ES-I3 (cell line): ENCODE measurements around the gene ARHGAP40.

Source experiments
- H3K36me3 ChIP-seq: 2 replicates; pipeline ENCODE4 v1.6.1; 2013; ENCODE audit warnings: mild to moderate bottlenecking, low read length, control low read depth, moderate library complexity; ENCODE audit not compliant: insufficient read depth
- H3K4me1 ChIP-seq: 2 replicates; pipeline ENCODE4 v1.6.1; 2013; ENCODE audit warnings: mild to moderate bottlenecking, control low read depth, low read length; ENCODE audit not compliant: insufficient read depth
- H3K9ac ChIP-seq: 2 replicates; pipeline ENCODE4 v1.6.1; 2013; ENCODE audit warnings: low read depth, mild to moderate bottlenecking, low read length, moderate library complexity
- H3K9me3 ChIP-seq: 2 replicates; pipeline ENCODE4 v1.6.1; 2013; ENCODE audit warnings: mild to moderate bottlenecking, low read length, moderate library complexity; ENCODE audit not compliant: control insufficient read depth, insufficient read depth

The ARHGAP40 gene

DNA sequence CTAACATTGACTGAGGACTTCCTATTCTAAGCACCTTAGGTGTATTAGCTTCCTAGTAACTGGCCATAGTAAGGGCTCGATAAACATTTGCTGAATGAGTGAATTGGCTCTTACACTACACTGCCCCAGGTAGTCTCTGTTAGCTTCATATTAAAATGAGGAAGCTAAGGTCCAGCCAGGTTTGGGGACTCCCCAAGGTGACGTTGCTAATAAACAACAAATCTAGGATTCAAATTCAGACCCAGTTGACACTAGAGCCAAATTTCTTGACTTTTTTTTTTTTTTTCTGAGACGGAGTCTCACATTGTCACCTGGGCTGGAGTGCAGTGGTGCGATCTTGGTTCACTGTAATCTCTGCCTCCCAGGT is 16.2 kb downstream of the ARHGAP40 start:
- no peak overlapping the region for H3K9ac ChIP-seq
- H3K9me3 ChIP-seq = no peaks in the 10 kb centered on the region
- H3K4me1 ChIP-seq = no peaks in the 10 kb centered on the region; the same call in 1 of the 2 replicates
- H3K36me3 ChIP-seq = no peaks in the 10 kb centered on the region

DNA sequence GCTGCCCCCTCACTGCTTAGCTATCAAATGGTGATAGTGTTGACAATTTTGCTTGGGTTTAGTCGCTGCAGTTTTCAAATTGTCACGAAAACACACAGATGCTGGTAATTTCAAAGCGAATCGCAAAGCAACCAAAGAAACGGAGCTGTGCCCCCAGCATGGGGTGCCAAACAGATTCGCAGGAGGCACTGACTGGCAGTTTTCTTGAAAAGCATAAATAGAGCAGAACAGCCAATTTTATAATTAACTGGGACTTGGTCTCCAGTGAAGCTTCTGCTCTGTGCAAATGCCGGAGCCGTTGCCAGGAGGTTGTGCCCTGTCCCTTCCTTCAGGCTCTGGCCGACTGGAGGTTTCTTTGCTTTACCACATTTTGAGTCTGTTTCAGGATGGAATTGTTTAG is 18.8 kb downstream of the ARHGAP40 start:
- Histone ChIP-seq H3K36me3 (no peaks in the 10 kb centered on the region; the same call in 1 of the 2 replicates), H3K9ac (no peak overlapping the region), H3K9me3 (no peaks in the 10 kb centered on the region), H3K4me1 (no peaks in the 10 kb centered on the region; the same call in 1 of the 2 replicates)

DNA sequence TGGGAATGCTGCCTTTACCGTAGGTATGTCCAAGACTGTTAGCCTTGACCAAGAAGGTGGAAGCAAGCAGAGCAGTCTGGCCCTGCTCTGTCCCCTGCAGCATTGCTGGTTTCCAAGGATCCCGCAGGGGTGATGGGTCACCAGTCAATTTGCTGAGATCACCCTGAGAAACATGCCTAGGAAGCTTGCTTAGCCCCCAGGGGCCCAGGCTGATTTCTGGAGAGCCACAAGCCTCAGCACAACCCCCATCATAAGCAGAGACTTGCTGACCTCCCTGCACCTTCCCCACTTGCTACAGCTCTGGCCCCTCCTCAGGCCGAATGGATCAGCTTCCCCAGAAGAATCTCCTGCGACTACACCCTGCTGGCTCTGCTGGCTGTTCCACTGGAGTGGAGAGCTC is 21.5 kb downstream of the ARHGAP40 start:
- peaks cover 4% of the 10 kb centered on the region; the same call in 1 of the 2 replicates for H3K4me1 ChIP-seq
- no peak overlapping the region for H3K9ac ChIP-seq
- H3K9me3 ChIP-seq = no peaks in the 10 kb centered on the region
- peaks cover 4% of the 10 kb centered on the region for H3K36me3 ChIP-seq

DNA sequence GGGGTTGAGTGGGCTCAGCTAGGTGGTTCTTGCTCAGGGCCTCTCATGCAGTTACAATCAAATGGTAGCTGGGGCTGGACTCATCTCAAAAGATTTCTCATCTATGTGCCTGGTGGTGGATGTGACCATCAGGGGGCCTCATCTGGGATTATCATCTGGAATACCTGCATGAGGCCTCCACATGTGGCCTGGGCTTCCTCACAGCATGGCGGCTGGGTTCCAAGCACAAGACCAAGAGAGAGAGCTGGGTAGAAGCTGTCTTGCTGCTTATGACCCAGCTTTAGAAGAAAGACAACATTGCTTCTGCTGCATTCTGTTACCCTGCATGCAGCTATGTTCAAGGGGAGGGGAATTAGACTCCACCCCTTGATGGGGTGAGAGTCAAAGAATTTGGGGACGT is 22.5 kb downstream of the ARHGAP40 start:
- peaks cover 4% of the 10 kb centered on the region for H3K36me3 ChIP-seq
- no peak overlapping the region for H3K9ac ChIP-seq
- H3K4me1 ChIP-seq = peaks cover 11% of the 10 kb centered on the region; the same call in 1 of the 2 replicates
- no peaks in the 10 kb centered on the region for H3K9me3 ChIP-seq

DNA sequence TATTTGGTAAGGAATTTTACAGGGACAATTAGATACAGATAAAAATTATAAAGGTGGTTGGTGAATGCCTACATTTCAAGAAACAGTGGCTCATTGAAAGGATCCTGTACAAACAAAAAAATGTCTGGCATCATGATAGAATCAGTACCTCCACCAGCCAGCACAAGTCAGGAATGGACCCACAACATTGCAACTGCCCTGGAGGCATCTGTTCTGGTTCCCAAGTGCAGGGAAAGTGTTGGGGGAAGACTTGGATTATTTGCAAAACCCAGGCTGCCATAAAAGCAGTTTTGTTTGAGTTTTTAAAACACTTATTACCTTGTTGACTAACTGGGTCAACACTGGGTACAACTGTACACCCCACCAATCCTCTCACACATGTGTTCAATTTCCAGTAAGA is 24.3 kb downstream of the ARHGAP40 start:
- peaks cover 4% of the 10 kb centered on the region for H3K36me3 ChIP-seq
- no peak overlapping the region for H3K9ac ChIP-seq
- peaks cover 17% of the 10 kb centered on the region; the same call in 1 of the 2 replicates for H3K4me1 ChIP-seq
- no peaks in the 10 kb centered on the region for H3K9me3 ChIP-seq

DNA sequence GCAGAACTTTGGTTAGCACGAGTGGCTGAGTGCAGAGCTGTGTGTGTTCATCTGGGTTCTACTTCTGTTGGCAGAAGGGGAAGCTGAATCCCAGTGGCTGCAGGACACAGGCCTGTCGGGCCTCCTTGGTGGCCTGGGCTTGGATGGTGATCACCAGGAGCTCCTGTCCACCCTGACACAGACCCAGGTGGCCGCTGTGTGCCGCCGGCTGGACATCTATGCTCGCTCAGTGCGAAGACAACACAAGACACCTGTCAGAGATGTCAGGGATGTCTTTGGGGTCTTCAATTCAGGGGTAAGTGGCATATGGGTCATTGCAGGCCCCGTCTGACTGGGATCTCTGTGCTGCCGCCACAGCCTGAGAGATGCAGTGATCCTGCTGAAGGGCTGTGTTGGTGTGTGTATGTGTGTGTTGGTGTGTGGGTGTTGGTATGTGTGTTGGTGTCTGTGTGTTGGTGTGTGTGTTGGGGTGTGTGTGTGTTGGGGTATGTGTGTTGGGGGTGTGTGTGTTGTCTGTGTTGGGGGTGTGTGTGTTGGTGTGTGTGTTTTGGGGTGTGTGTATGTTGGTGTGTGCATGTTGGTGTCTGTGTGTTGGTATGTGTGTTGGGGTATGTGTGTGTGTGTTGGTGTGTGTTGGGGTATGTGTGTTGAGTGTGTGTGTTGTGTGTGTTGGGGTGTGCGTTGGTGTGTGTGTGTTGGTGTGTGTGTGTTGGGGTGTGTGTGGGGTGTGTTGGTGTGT is 25.5 kb downstream of the ARHGAP40 start:
- Histone ChIP-seq H3K9me3 (no peaks in the 10 kb centered on the region), H3K4me1 (peaks cover 17% of the 10 kb centered on the region; the same call in 1 of the 2 replicates), H3K36me3 (peaks cover 4% of the 10 kb centered on the region), H3K9ac (no peak overlapping the region)

DNA sequence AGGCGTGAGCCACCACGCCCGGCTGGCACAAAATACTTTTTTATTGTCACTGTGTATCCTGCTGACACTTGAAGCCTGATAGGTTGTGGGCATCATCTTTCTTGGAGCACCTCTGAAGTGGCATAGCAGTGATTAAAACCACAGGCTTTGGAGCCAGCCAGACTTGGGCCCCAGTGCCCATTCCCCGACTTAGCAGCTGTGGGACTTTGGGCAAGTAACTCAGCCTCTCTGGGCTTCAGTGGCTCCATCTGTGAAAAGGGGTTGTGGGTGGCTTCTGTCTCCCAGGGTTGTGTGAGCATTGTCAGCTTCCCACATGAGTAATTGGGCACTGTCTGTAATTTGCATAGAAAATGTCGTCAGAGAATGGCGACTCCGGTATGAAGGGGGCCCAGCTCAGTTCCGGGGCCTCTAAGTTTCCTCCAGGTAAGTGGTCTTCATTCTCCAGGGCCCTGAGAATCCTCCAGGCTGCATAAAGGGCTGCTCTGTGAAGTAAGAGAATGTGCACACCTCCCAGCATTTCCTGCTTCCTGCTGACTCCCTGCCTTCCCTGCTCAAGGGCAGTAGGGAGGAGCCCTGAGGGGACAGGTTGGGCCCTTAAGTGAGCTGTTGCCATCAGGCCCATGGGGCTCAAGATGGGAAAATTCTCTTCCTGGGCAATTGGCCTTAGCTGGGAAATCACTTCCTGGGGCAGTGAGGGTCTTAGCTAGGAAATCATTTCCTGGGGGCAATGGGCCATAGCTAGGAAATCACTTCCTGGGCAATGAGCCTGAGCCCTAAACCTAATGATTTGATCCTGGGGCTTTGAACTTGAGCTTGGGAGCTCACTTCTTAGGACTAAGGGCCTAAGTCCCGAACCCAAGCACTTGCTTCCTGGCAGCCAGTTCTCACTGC is 27.2 kb downstream of the ARHGAP40 start:
- H3K4me1 ChIP-seq = peaks cover 17% of the 10 kb centered on the region; the same call in 1 of the 2 replicates
- peak overlapping the region; percentile 12; the same call in 1 of the 2 replicates for H3K9ac ChIP-seq
- H3K36me3 ChIP-seq = peaks cover 4% of the 10 kb centered on the region
- no peaks in the 10 kb centered on the region for H3K9me3 ChIP-seq

DNA sequence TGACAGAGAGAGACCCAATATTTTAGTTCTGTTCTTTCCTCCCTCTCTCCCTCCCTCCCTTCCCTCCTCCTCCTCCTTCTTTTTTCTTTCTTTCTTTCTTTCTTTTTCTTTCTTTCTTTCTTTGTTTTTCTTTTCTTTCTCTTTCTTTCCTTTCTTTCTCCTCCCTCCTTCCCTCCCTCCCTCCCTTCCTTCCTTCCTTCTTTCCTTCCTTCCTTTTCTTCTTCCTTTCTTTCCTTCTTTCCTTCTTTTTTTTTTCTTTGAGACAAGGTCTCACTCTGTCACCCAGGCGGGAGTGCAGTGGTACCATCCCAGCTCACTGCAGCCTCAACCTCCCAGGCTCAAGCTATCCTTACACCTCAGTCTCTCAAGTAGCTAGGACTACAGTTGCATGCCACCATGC is 28.4 kb downstream of the ARHGAP40 start:
- H3K9me3 ChIP-seq = no peaks in the 10 kb centered on the region
- peaks cover 4% of the 10 kb centered on the region for H3K36me3 ChIP-seq

DNA sequence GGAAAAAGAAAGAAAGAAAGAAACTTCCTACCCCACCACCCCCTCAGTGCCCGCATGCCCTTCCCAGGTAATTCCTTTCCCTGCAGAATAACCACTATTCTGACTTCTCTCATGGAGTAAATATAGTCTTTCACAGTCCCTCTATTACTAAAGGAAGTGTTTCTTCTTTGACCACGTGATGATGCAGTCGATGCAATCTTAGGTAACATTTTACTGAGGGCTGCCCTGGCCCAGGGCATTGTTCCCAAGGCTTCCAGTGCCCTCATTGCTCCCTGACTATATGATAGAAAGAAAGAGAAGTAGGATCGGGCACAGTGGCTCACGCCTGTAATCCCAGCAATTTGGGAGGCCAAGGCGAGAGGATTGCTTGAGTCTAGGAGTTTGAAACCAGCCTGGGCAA is 29.1 kb downstream of the ARHGAP40 start:
- H3K9me3 ChIP-seq = no peaks in the 10 kb centered on the region
- no peak overlapping the region; the same call in 1 of the 2 replicates for H3K9ac ChIP-seq
- H3K4me1 ChIP-seq = peaks cover 17% of the 10 kb centered on the region; the same call in 1 of the 2 replicates
- peaks cover 4% of the 10 kb centered on the region for H3K36me3 ChIP-seq

More for the DNA sequence above, 28.4 kb downstream of the ARHGAP40 start:
- H3K4me1 ChIP-seq = peaks cover 17% of the 10 kb centered on the region; the same call in 1 of the 2 replicates
- H3K9ac ChIP-seq = no peak overlapping the region

DNA sequence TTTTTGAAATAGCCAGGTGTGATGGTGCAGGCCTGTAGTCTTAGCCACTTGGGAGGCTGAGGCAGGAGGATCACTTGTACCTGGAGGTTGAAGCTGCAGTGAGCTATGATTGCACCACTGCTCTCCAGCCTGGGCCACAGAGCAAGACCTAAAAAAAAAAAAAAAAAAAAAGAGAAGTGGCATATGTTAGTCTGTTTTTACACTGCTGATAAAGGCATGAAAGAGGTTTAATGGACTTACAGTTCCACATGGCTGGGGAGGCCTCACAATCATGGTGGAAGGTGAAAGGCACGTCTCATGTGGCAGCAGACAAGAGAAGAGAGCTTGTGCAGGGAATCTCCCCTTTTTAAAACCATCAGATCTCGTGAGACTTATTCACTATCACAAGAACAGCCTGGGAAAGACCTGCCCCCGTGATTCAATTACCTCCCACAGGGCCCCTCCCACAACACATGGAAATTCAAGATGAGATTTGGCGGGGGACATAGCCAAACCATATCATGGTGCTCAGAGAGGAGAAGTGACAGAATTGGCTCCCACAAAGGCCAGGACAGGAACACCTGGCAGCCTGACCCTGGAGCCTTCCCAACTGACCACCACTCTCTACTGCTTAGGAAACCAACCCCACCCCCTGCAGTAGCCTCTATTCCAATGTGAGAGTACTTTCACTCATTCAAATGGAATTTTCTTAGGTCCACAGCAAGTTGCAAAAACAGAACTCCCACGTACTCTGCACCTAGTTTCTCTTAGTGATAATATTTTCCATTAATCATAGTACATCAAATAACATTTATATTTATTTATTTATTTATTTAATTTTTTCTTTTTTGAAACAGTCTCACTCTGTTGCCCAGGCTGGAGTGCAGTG is 29.8 kb downstream of the ARHGAP40 start:
- Histone ChIP-seq H3K9me3 (no peaks in the 10 kb centered on the region), H3K4me1 (peaks cover 17% of the 10 kb centered on the region; the same call in 1 of the 2 replicates), H3K36me3 (peaks cover 4% of the 10 kb centered on the region; the same call in 1 of the 2 replicates), H3K9ac (no peak overlapping the region)

DNA sequence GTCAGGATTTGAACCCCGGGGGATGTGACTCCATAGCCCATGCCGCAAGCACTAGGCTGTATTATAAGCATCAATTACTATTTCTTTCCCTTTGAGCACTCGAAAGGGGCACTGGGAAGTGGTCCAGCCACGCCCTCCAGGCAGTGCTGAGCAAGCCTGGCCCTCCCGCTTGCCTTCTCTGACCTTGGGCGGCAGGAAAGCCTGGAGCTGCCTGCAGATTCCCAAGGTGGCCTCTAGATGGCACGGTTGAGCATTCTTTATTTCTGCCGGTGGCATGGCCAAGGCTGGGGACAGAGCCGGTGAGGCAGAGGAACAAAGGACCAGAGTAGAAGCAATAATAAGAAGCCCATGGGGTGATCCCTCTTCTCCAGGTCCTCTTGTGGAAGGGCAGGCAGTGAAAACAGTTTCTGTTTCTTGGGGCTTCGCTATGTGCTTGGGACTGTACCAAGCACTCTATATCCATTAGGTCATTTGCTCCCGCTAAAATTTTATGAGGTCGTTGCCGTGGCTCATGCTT is 32.0 kb downstream of the ARHGAP40 start:
- Histone ChIP-seq H3K36me3 (no peaks in the 10 kb centered on the region), H3K9me3 (no peaks in the 10 kb centered on the region), H3K4me1 (peaks cover 11% of the 10 kb centered on the region; the same call in 1 of the 2 replicates), H3K9ac (no peak overlapping the region)

DNA sequence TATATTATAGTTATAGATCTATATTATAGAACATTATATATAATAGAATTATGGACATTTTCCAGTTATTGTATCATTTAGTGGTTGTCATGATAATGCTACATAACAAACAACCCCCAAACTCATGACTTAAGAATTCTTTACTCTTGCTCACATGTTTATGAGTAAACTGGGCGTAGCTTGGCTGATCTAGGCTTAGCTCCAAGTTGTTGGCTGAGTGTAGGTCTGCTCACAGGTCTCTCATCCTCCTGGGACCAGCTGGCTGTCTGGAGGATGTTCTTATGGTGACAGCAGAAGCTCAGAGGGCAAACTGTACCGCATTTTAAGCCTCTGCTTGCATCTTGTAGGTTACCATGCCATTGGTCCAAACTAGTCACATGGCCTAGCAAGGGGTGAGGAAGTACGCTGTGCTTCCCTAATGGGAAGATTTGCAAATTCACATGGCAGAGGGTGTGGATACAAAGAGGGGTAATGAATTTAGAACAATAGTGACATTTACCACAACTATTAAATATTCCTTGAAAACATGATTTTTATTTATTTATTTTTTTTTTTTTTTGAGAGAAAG is 34.2 kb downstream of the ARHGAP40 start:
- Histone ChIP-seq H3K9ac (no peak overlapping the region), H3K9me3 (no peaks in the 10 kb centered on the region), H3K4me1 (no peaks in the 10 kb centered on the region), H3K36me3 (no peaks in the 10 kb centered on the region; the same call in 1 of the 2 replicates)

DNA sequence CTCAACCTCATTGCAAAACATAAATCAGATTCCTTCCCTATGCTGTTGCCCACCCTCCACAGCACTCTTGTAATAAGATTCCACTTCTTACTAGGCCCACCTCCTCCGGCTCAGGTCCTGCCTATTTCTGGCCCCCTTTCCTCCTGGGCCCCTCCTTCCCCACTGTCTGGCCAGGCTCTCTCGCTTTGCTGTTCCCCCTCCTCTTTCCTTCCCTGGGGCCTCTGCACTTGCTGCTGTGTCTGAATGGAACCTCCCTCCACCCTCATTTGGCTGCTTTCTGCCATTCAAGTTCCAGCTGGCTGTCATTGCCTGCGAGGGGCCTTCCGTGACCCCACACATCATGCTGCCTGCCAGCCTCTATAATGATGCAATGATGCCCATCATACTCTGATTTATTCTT is 38.9 kb downstream of the ARHGAP40 start:
- Histone ChIP-seq H3K4me1 (no peaks in the 10 kb centered on the region; the same call in 1 of the 2 replicates), H3K9ac (no peak overlapping the region), H3K9me3 (no peaks in the 10 kb centered on the region), H3K36me3 (no peaks in the 10 kb centered on the region; the same call in 1 of the 2 replicates)
